Measurements from ENCODE around the gene BCKDHA. TPM values are rescaled to one million over a fixed set of nuclear protein-coding genes. Genes with fewer than 3 reads are reported as not detected.

Gene BCKDHA
- total RNA-seq, 3 donors from 2014 or later (not counting 1 experiment from before 2014, with no cell fraction given) = 26.5 to 29.0 (median 28.3) TPM

DNA sequence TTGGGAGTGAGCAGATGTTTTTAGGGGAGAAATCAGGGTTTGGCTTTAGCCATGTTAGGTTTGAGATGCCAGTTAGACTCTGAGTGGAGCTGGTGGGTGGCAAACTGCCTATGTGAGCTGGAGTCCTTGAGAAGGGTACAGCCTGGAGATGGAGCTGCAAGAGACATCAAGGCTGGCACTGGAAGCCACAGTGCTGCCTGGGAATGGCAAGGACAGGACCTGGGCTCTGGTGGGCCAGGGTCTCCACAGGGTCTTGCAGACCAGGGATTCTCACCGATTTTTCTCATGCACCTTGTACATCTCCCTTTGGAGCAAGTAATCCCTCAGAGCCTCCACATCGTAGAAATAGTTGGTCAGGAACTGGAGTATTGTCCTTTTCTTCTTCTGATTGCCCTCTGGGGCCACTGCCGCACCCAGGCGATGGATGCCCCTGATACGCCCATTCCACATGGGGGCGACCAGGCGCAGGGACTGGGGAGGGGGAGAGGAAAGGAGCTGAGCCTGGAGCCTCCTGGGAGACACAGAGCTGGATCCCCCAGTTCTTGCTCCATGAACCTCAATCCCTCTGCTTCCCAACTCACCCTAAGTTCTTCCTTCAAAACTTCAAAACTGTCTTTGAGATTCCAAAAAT lies 40.4 kb downstream of the BCKDHA start:
- no peaks in the 10 kb centered on the region for H3K9me3 ChIP-seq (ENCODE audit: control insufficient read depth, insufficient read depth, low read length)
- Mint-ChIP-seq H3K27me3 (ENCODE audit: low read depth in 2 of 2) (no peaks in the 10 kb centered on the region), H3K4me3 (peak overlapping the region; percentile 58), H3K27ac (no peak overlapping the region), H3K9me3 (no peaks in the 10 kb centered on the region), H3K4me1 (peaks cover 5% of the 10 kb centered on the region in 2 donors), H3K36me3 (no peaks in the 10 kb centered on the region)
- DNase-seq (no peak), ATAC-seq (no peak)
- intact Hi-C loops (cut with micrococcal nuclease) = no loop called here
- 95% methylated on average over 7 of the region's 7 CpGs for WGBS (ENCODE audit: insufficient coverage)
- H3K27ac ChIP-seq (ENCODE audit: low read length) = no peak overlapping the region
- peaks cover 15% of the 10 kb centered on the region for H3K4me1 ChIP-seq (ENCODE audit: control insufficient read depth, insufficient read depth, low read length)
- TF ChIP-seq, protein P1, sequence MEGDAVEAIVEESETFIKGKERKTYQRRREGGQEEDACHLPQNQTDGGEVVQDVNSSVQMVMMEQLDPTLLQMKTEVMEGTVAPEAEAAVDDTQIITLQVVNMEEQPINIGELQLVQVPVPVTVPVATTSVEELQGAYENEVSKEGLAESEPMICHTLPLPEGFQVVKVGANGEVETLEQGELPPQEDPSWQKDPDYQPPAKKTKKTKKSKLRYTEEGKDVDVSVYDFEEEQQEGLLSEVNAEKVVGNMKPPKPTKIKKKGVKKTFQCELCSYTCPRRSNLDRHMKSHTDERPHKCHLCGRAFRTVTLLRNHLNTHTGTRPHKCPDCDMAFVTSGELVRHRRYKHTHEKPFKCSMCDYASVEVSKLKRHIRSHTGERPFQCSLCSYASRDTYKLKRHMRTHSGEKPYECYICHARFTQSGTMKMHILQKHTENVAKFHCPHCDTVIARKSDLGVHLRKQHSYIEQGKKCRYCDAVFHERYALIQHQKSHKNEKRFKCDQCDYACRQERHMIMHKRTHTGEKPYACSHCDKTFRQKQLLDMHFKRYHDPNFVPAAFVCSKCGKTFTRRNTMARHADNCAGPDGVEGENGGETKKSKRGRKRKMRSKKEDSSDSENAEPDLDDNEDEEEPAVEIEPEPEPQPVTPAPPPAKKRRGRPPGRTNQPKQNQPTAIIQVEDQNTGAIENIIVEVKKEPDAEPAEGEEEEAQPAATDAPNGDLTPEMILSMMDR (IDR thresholded peaks at IDR 0.05) = no peak
- H3K36me3 ChIP-seq (ENCODE audit: control insufficient read depth, insufficient read depth, low read length) = peaks cover 7% of the 10 kb centered on the region
- no peaks in the 10 kb centered on the region for H3K27me3 ChIP-seq (ENCODE audit: control insufficient read depth, insufficient read depth, low read length)
- no peak overlapping the region for H3K4me3 ChIP-seq (ENCODE audit: low read length)

DNA sequence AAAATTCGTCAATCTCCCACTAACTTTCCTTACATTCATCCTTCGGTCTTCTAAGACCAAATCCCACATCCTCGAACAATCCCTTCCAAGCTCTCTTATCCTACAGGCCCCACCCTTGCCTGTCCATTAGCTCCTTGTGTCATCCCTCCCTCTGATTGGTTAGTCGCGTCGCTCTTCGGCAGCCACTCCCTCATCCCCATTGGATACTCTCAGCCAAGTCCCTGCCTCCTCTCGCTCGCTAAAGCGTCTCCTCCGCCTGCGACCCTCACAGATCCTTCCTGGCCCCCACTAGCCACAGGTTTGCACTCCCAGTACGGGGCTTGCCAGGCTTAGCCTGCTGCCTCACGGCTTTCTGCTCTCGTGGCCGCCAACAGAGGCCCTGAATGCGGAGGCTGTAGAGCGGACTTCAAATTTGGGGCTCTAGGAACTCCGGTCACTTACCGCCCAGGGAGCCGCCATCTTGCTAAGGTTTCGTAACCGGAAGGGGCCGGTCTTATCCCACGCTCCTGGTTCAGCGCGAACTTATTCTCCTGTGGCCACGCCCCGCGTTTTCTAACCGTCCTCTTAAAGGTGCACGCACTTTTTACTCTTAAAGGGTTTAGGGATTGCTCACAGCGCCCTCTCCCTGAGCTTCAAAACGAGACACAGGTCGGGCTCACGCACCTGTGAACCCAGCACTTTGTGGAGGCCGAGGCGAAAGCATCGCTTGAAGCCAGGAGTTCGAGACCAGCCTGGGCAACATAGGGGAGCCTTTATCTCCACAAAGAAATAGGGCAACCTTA lies 42.0 kb downstream of the BCKDHA start, which contains the start of gene DMAC2:
Gene DMAC2 (minus strand): TSS at position 472 of the 782 bp plus-strand sequence. CDS start 13 bp downstream, at position 459.
- H3K27ac Mint-ChIP-seq = no peak within 1 kb of the TSS
- H3K27me3 Mint-ChIP-seq (ENCODE audit: low read depth in 2 of 2) = peaks cover 0 to 8% of the 10 kb centered on the region in 2 donors
- H3K4me3 ChIP-seq (ENCODE audit: low read length) = peak within 1 kb of the TSS; percentile 78
- H3K4me3 Mint-ChIP-seq = no peak within 1 kb of the TSS
- H3K4me1 ChIP-seq (ENCODE audit: control insufficient read depth, insufficient read depth, low read length) = peaks cover 15% of the 10 kb centered on the region
- peak; percentile 83 to 97 for DNase-seq
- ATAC-seq = peak; percentile 99
- under 1% methylated on average over 40 of the region's 40 CpGs for WGBS (ENCODE audit: insufficient coverage)
- intact Hi-C loops (cut with micrococcal nuclease) = loop anchor here (1.0 kb wide), 1 partner anchor 42 kb away; the partner anchor contains the start of genes BCKDHA and EXOSC5
- TF ChIP-seq, protein P1 (IDR thresholded peaks at IDR 0.05) = peak; percentile 42
- H3K27ac ChIP-seq (ENCODE audit: low read length) = peak within 1 kb of the TSS; percentile 82
- H3K4me1 Mint-ChIP-seq = peaks cover 5% of the 10 kb centered on the region in 2 donors
- no peaks in the 10 kb centered on the region for H3K36me3 Mint-ChIP-seq
- H3K27me3 ChIP-seq (ENCODE audit: control insufficient read depth, insufficient read depth, low read length) = no peaks in the 10 kb centered on the region
- no peaks in the 10 kb centered on the region for H3K9me3 ChIP-seq (ENCODE audit: control insufficient read depth, insufficient read depth, low read length)
- H3K9me3 Mint-ChIP-seq = no peaks in the 10 kb centered on the region
- peaks cover 3% of the 10 kb centered on the region for H3K36me3 ChIP-seq (ENCODE audit: control insufficient read depth, insufficient read depth, low read length)

DNA sequence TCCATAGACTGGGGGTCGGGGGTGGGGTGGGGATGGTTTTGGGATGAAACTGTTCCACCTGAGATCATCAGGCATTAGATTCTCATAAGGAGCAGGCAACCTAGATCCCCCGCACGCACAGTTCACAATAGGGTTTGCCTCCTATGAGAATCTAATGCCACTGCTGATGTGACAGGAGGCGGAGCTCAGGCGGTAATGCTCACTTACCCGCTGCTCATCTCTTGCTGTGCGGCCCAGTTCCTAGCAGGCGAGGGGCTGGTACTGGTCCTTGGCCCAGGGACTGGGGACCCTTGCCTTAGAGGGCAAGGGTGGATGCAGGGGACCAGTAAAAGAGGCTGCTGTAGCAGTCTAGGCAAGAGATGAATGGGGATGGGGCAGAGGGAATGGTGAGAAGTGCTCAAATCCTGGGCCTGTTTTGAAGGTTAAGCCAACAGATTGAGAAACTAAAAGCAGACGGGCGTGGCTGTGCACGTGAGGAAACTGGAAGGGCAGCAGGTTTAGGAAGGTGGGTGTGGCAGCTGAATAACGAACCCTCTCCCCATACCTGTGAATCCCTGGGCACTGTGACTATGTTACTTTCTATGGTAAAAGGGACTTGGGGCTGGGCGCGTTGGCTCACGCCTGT lies 43.8 kb downstream of the BCKDHA start:
- no peak overlapping the region for H3K27ac Mint-ChIP-seq
- no peaks in the 10 kb centered on the region for H3K36me3 Mint-ChIP-seq
- H3K9me3 Mint-ChIP-seq = no peaks in the 10 kb centered on the region
- peaks cover 15% of the 10 kb centered on the region for H3K4me1 ChIP-seq (ENCODE audit: control insufficient read depth, insufficient read depth, low read length)
- no peak for DNase-seq
- intact Hi-C loops (cut with micrococcal nuclease) = no loop called here
- H3K27me3 Mint-ChIP-seq (ENCODE audit: low read depth in 2 of 2) = peaks cover 0 to 12% of the 10 kb centered on the region in 2 donors
- H3K4me3 Mint-ChIP-seq = no peak overlapping the region
- peaks cover 5% of the 10 kb centered on the region in 2 donors for H3K4me1 Mint-ChIP-seq
- no peak for ATAC-seq
- WGBS (ENCODE audit: insufficient coverage) = 92% methylated on average over 15 of the region's 15 CpGs
- peaks cover 2% of the 10 kb centered on the region for H3K36me3 ChIP-seq (ENCODE audit: control insufficient read depth, insufficient read depth, low read length)
- no peaks in the 10 kb centered on the region for H3K9me3 ChIP-seq (ENCODE audit: control insufficient read depth, insufficient read depth, low read length)
- H3K27ac ChIP-seq (ENCODE audit: low read length) = no peak overlapping the region
- no peak overlapping the region for H3K4me3 ChIP-seq (ENCODE audit: low read length)
- TF ChIP-seq, protein P1 (IDR thresholded peaks at IDR 0.05) = no peak
- H3K27me3 ChIP-seq (ENCODE audit: control insufficient read depth, insufficient read depth, low read length) = no peaks in the 10 kb centered on the region
